GM12874 (cell line): ENCODE data around the gene SCARB1.

Experiments
- TF ChIP-seq, protein P1 (sequence below): IDR thresholded peaks from 2 replicates; pipeline ENCODE4 v1.5.1; 2011; ENCODE audit warnings: low read depth, mild to moderate bottlenecking, control low read depth, low read length, moderate library complexity; ENCODE audit not compliant: insufficient read depth

The SCARB1 gene

DNA sequence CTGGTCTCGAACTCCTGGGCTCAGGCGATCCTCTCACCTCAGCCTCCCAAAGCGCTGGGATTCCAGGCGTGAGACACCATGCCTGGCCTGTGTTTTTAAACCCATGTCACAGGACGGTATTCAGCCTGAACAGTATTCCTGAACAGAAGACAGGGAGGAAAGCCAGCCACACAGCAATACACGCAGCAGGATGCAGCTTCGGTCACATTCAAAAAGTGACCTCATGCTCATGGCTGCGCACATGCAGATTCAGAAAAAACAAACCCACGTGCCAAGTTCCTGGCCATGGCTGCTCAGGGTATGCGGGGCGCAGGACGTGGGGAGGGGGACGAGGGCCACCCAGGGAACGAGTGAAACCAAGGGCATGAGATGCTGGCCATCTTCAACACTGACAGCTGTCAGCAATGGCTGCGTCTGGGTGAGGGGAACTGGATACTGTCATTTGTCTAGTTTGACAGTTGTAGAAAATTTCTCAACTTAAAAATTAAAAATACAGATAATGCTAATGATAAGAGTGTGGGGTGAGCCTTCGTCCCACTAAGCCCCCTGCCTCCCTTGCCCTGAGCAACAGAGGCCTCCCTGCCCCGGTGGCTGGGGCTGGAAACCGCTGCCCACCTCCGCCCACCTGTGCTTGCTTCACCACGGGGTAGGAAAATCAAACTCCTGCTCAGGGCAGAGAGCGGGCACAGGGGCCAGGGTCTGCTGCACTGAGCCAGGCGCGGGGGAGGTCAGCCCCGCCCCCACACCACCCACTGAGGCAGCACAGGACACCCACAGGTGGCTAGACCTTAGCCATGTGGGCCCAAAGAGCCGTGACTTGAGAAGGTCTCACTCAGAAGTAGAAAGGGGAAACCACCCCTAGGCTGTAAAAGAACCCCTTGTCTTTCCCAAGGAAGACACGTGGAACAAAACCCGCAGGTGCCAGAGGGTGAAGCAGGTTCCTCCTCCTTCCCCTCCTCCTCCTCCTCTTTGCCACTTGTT lies 84.2 kb downstream of the SCARB1 start:
- TF ChIP-seq, protein P1, sequence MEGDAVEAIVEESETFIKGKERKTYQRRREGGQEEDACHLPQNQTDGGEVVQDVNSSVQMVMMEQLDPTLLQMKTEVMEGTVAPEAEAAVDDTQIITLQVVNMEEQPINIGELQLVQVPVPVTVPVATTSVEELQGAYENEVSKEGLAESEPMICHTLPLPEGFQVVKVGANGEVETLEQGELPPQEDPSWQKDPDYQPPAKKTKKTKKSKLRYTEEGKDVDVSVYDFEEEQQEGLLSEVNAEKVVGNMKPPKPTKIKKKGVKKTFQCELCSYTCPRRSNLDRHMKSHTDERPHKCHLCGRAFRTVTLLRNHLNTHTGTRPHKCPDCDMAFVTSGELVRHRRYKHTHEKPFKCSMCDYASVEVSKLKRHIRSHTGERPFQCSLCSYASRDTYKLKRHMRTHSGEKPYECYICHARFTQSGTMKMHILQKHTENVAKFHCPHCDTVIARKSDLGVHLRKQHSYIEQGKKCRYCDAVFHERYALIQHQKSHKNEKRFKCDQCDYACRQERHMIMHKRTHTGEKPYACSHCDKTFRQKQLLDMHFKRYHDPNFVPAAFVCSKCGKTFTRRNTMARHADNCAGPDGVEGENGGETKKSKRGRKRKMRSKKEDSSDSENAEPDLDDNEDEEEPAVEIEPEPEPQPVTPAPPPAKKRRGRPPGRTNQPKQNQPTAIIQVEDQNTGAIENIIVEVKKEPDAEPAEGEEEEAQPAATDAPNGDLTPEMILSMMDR, result no peak

DNA sequence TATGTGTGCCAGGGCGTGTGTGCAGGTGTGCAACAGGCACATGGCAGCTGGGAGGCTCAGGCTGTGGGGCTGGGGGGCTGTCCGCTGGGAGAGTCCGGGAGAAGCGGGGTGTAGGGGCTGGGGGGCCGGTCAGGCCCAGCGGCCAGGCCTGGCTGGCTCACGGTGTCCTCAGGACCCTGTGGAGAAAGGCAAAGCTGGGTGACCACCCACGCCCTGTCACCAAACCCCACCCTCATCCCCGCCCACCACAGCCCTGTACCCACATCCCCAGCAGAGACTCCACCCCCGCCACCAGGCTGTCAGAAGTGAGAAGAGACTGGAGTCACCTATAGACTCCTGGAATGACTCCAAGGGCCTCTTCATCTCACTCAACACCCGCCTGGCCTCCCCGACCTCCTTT lies 85.3 kb downstream of the SCARB1 start:
- TF ChIP-seq, protein P1, result no peak

DNA sequence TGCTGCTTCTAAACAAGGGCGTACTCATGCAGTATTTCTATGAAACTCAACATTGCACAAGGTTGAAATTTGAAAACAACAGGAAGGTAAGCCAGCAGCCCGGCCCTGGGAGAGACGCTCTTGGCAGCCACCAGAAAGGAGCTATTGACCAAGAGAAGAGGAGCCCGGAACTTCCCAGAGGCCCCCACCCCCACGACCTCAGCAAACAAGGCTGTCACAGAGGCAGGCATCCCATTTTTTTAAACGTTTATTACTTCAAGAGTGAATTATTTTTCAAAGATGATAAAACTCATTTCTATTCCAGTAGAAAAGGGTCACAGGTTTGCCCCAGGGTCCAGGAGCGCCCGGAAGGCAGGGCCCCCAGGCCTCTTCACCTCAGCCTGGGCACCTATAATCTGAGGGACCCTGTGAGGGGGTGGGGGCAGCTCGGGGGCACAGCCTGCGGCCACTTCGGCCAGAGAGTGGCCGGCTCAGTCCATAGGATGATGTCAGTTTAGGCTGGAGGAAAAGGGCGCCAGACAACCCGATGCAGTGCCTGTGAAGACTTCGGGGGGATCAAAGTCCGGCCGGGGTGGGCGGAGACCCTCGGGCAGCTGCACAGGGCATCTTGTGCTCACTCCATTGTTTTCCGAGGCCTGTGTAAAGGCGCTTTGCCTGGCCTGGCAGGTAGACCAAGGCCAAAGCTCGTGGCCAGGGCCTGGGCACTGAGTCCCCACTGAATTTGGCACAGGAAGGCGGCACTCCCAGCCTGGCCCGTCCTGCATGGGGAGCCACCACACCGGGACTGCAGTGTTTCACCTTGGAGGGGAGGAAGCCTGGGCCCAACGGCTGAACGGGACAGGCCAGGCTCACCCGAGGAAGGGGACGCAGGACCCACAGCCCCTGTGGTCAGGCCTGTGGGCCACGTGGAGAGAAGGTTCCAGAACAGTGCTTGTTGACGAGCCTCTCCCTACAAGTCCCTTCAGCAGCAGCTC lies 86.0 kb downstream of the SCARB1 start:
- TF ChIP-seq, protein P1, result no peak

DNA sequence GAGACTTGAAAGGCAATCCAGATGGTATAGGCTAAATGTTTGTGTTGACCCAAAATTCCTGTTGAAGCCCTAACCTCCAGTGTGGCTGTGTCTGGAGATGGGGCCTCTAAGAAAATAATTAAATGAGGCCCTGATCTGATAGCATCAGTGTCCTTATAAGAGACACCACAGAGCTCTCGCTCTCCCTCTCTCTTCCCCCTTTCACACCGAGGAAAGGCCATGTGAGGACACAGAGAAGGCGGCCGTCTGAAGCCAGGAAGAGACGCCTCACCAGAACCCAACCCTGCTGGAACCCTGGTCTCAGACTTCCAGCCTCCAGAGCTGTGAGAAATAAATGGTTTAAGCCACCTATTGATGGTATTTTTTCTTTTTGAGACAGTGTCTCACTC lies 87.5 kb downstream of the SCARB1 start:
- TF ChIP-seq, protein P1, result no peak

DNA sequence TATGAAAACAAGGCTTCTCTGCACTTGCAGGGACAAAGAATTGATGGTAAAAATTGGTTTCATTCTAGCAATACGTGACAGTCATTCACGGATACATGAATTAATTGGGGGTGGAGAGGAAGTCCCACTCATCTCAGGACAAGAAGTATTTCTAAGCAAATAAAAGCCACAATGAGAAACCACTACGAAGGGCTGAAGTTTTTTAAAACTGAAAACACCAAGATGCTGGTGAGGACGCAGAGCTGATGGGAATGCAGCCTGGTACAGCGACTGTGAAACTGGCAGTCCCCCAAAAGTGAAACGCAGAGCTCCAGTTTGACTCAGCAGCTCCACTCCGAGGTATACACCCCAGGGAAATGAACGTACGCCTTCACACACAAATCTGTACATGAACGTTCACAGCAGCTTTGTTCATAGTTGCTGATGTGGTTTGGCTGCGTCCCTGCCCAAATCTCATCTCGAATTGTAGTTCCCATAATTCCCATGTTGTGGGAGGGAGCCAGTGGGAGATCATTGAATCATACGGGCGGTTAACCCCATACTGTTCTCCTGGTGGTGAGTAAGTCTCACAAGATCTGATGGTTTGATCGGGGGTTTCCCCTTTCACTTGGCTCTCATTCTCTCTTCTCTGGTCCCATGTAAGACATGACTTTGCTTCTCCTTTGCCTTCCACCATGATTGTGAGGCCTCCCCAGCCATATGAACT lies 89.0 kb downstream of the SCARB1 start:
- TF ChIP-seq, protein P1, result no peak

DNA sequence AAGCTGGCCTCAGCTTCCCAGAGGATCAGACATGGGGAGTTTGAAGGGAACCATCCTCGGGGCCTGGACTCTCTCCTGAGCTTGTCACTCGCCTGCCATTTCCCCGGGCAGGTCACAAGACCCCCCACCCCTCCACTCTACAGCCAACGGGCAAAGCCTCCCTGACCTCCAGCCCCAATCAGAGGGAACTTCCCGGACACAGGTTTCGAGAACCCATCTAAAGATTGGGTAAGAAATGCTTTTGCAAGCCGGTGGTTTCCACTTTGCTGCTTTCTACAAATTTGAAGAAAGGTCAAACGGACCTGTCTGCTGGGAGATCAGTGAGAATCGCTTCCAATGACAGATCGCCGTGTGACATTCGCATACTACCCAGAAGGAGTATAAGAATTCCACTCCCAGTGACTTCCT lies 89.6 kb downstream of the SCARB1 start:
- TF ChIP-seq, protein P1, result no peak
